Lower leg skin (tissue), 4 donors: ENCODE data around the gene SLC44A3. TPM values are rescaled to one million over a fixed set of nuclear protein-coding genes. Genes with fewer than 3 reads are reported as not detected.

Experiments used
- DNase-seq, 2 donors: peaks; one replicate each; pipeline ENCODE4 v3.0.0-alpha.2; 2019; ENCODE audit warnings: low spot score in 2 of 2
- H3K4me3 ChIP-seq: fragments of 200-600 bp; sonication (generic); 2 replicates; pipeline ENCODE4 v1.5.1; 2017; ENCODE audit warnings: mild to moderate bottlenecking, low read depth; ENCODE audit not compliant: poor library complexity, severe bottlenecking
- POLR2A ChIP-seq, 2 donors: fragments of 450-650 bp; IDR thresholded peaks; one replicate each; pipeline ENCODE4 v1.6.1; 2016 to 2017; ENCODE audit warnings: antibody characterized with exemption in 2 of 2, mild to moderate bottlenecking in 1 of 2, moderate library complexity in 1 of 2
- WGBS, 2 donors: methylation state at CpG; one replicate each; pipeline ENCODE4 v1.1.5; 2018; 5-methylcytosine and 5-hydroxymethylcytosine counted together
- intact Hi-C: fragments of 100-400 bp; cut with DNase I; formaldehyde crosslinking; loops from one replicate; pipeline ENCODE4 v1.15.0; 2023; ENCODE audit warnings: low total_unique reads
- total RNA-seq, 4 donors: library from RNA; depleted of rRNA; stranded (reverse); fragments of >200 nt; gene quantifications; one replicate each; pipeline ENCODE4 v1.1.0, GENCODE V29; 2016
- TF ChIP-seq, protein P1 (sequence below), 3 donors: fragments of 450-650 bp; IDR thresholded peaks; one replicate each; pipeline ENCODE4 v1.5.1; 2016; ENCODE audit warnings: antibody characterized with exemption in 3 of 3, mild to moderate bottlenecking in 3 of 3, moderate library complexity in 2 of 3

SLC44A3 gene
- total RNA-seq, 4 donors from 2014 or later: 5.4 to 10.5 (median 6.1) TPM

DNA sequence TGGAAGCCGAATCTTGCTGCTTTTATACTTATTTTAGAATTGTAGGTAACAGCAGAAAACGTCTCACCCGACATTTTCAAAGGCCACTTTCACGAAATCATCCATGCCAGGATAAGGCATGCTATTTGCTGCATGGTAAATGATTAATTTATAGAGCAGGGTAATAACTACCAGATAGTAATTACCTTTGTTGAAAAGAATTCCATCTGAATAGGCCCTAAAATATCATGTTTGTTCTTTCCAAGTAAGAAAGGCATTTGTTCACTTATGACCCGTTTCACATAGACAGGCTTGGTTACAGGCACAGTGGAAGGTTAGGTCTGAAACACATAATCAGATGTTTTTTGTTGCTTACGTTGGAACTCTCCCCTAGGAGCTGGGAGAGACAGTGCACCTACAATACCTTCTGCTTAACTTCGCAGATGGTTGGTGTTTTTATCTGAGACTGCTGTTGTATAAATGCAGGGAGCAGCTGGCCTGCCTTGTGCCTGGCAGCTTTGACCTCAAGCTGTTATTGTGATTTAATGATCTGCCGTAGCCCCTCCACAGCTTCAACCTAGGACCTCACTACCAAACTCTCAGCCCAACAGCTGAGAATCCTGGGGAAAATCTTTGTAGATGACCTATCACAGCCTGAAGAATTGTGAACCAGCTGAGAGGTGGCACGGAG is 1.6 kb downstream of the SLC44A3 start:
- TF ChIP-seq POLR2A (IDR thresholded peaks at IDR 0.05): no peak
- DNase-seq: no peak
- WGBS, 2 donors: 87 to 91% methylated on average over 9 of the region's 9 CpGs
- no peak overlapping the region for H3K4me3 ChIP-seq
- intact Hi-C loops: no loop called here

DNA sequence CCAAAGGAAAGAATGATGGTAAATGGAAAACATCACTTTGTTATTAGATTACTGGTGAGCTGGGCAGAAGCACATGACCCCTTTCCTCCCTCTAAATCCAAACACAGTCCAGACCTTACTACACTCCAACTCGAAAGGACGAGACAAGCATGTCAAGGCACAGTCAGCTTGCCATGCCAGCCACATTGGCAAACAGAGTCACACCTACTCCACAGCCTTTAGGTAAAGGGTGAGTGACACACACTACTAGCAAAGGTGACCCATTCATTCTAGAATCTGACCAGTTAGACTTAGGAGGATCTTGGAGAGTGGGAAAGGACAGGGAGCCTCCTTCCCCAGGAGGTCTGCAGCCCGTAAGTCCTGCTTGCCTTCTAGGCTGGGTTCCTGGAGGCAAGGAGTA is 3.0 kb downstream of the SLC44A3 start:
- no peak overlapping the region for H3K4me3 ChIP-seq
- DNase-seq: no peak
- no peak for TF ChIP-seq POLR2A (IDR thresholded peaks at IDR 0.05)
- TF ChIP-seq, protein P1, sequence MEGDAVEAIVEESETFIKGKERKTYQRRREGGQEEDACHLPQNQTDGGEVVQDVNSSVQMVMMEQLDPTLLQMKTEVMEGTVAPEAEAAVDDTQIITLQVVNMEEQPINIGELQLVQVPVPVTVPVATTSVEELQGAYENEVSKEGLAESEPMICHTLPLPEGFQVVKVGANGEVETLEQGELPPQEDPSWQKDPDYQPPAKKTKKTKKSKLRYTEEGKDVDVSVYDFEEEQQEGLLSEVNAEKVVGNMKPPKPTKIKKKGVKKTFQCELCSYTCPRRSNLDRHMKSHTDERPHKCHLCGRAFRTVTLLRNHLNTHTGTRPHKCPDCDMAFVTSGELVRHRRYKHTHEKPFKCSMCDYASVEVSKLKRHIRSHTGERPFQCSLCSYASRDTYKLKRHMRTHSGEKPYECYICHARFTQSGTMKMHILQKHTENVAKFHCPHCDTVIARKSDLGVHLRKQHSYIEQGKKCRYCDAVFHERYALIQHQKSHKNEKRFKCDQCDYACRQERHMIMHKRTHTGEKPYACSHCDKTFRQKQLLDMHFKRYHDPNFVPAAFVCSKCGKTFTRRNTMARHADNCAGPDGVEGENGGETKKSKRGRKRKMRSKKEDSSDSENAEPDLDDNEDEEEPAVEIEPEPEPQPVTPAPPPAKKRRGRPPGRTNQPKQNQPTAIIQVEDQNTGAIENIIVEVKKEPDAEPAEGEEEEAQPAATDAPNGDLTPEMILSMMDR (IDR thresholded peaks at IDR 0.05): no peak
- intact Hi-C loops: no loop called here
- WGBS, 2 donors: 60 to 67% methylated on average over 3 of the region's 3 CpGs

DNA sequence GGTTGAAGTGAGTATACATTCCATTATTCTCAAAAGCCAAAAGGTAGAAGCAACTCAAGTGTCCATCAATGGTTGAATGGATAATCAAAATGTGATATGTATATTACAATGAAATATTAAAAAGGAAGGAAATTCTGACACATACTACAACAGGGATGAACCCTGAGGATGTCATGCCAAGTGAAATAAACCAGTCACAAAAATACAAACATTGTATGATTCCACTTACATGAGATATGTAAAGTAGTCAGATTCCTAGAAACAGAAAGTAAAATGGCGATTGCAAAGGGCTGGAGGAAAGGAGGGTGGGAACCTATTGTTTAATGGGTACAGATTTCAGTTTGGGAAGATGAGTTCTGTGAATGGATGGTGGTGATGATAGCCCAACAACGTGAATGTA is 5.8 kb downstream of the SLC44A3 start:
- intact Hi-C loops: no loop called here
- WGBS, 2 donors: 87 to 92% methylated on average over 2 of the region's 2 CpGs
- no peak for DNase-seq
- TF ChIP-seq, protein P1 (IDR thresholded peaks at IDR 0.05): no peak
- TF ChIP-seq POLR2A (IDR thresholded peaks at IDR 0.05): no peak
- no peak overlapping the region for H3K4me3 ChIP-seq

DNA sequence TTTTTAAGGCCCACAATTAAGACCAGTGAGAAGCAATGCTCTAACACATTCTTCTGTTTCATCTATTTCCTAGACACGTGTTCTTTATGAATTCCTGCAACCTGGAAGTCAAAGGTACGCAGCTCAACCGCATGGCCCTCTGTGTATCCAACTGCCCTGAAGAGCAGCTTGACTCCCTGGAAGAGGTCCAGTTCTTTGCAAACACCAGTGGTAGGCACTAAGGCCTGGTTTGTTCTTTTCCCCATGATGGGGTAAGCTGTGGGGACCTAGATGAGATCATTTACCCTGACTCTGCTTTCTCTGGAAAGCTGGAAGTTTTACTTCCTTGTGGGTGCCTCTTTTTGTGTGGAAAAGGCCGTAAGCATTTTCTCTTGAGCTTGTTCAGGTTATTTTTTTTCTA is 7.3 kb downstream of the SLC44A3 start:
- no peak for DNase-seq
- TF ChIP-seq, protein P1 (IDR thresholded peaks at IDR 0.05): no peak
- no peak for TF ChIP-seq POLR2A (IDR thresholded peaks at IDR 0.05)
- intact Hi-C loops: no loop called here
- H3K4me3 ChIP-seq: no peak overlapping the region
- 86 to 92% methylated on average over 4 of the region's 4 CpGs for WGBS, 2 donors

DNA sequence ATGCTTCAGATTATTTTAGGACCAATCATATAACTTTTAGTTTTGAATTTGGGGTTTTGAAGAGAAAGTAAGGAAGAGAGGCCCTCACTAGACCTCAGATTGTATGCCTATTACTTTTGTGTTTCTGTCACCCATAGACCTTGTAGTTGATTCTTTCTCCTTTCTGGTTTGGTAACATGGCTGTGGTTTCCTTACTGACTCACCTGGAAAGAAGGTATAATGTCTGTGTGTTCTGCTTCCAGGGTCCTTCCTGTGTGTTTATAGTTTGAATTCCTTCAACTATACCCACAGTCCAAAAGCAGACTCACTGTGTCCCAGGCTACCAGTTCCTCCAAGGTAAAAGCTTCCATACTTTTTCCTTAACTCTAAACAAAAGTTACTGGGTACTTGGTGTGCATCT is 8.1 kb downstream of the SLC44A3 start:
- intact Hi-C loops: no loop called here
- H3K4me3 ChIP-seq: no peak overlapping the region
- DNase-seq: no peak
- TF ChIP-seq, protein P1 (IDR thresholded peaks at IDR 0.05): no peak

DNA sequence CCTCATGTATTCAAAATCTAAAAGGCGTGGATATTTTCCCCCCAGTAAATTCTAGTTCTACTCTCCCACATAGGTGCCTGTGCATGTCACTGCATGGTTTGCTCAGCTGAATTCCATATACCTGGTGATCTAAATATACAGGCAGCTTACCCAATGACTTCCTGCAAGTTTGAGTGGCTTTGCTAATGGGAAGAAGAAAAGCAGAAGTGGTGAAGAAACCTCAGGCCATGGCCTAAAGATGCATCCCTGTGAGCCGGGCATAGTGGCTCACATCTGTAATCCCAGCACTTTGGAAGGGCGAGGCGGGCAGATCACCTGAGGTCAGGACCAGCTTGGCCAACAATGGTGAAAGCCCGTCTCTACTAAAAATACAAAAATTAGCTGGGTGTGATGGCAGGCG is 11.5 kb downstream of the SLC44A3 start:
- intact Hi-C loops: no loop called here
- H3K4me3 ChIP-seq: no peak overlapping the region
- no peak for DNase-seq
- WGBS, 2 donors: 81 to 91% methylated on average over 6 of the region's 6 CpGs
- no peak for TF ChIP-seq POLR2A (IDR thresholded peaks at IDR 0.05)
- TF ChIP-seq, protein P1 (IDR thresholded peaks at IDR 0.05): no peak
